Endothelial cell of umbilical vein (primary cell): Measurements from ENCODE around the gene JAG2. TPM values are rescaled to one million over a fixed set of nuclear protein-coding genes. Genes with fewer than 3 reads are reported as not detected.

Source experiments
- BruUV-seq: library from RNA; stranded (reverse); fragments of 400-500 nt; replicated peaks from 2 replicates; lab custom pipeline; 2021; lab: Mats Ljungman, UMichigan
- CTCF ChIA-PET: fragments of 300-600, 350-600 bp; sonication (Branson Sonifier 250); formaldehyde crosslinking; loops from one replicate; lab custom pipeline; 2021; ENCODE audit warnings: antibody characterized with exemption, inconsistent platforms; lab: Charles Lee
- POLR2A ChIA-PET: fragments of 300-600, 350-600 bp; sonication (Branson Sonifier 250); formaldehyde crosslinking; loops from one replicate; lab custom pipeline; 2021; ENCODE audit warnings: antibody characterized with exemption, inconsistent platforms; lab: Charles Lee
- DNase-seq: peaks from one replicate; pipeline ENCODE4 v3.0.0-alpha.2; 2011; ENCODE audit warnings: low read depth, low spot score
- FAIRE-seq: peaks from 2 replicates; lab custom pipeline; 2011; peaks lifted over from hg19 to GRCh38; lab: Jason Lieb, UNC
- H2AFZ ChIP-seq: 2 replicates; pipeline ENCODE4 v1.6.0; 2012; ENCODE audit warnings: low read depth, low read length, control low read depth, inconsistent platforms
- H3K27ac ChIP-seq: 2 replicates; pipeline ENCODE4 v1.5.1; 2011; ENCODE audit warnings: low read depth, mild to moderate bottlenecking, control low read depth, low read length, moderate library complexity; ENCODE audit not compliant: insufficient read depth
- H3K27me3 ChIP-seq, 2 experiments: 2 replicates each; pipeline versions ENCODE4 v1.6.0 to v1.6.1; 2011; ENCODE audit warnings: low read length in 2 of 2, mixed read lengths in 1 of 2; ENCODE audit not compliant: control insufficient read depth in 2 of 2, insufficient read depth in 2 of 2
- H3K36me3 ChIP-seq, 2 experiments: 2 replicates in 1 of 2; 3 replicates in 1 of 2; pipeline ENCODE4 v1.5.1; 2011; ENCODE audit warnings: low read length in 2 of 2, mild to moderate bottlenecking in 1 of 2, moderate library complexity in 1 of 2; ENCODE audit not compliant: control insufficient read depth in 2 of 2, insufficient read depth in 2 of 2; ENCODE audit errors: extremely low read depth in 1 of 2
- H3K4me1 ChIP-seq: 3 replicates; pipeline ENCODE4 v1.5.1; 2011; ENCODE audit warnings: mild to moderate bottlenecking, low read length; ENCODE audit not compliant: control insufficient read depth, insufficient read depth; ENCODE audit errors: extremely low read depth
- H3K4me2 ChIP-seq: 2 replicates; pipeline ENCODE4 v1.6.1; 2011; ENCODE audit warnings: low read length, control low read depth, mixed read lengths; ENCODE audit not compliant: insufficient read depth
- H3K4me3 ChIP-seq, 3 experiments: fragments of 200-600 bp in 1 of 3; sonication (generic), shearing (Covaris generic) in 1 of 3; replicated peaks in 1 of 3; 2 replicates each; pipeline ENCODE4 v1.5.1; 2011 to 2016; ENCODE audit warnings: control low read depth in 3 of 3, low read length in 3 of 3, mild to moderate bottlenecking in 2 of 3, inconsistent platforms in 1 of 3, low read depth in 1 of 3, moderate library complexity in 1 of 3; ENCODE audit not compliant: insufficient read depth in 1 of 3
- H3K79me2 ChIP-seq: 2 replicates; pipeline ENCODE4 v1.6.0; 2012; ENCODE audit warnings: low read length, inconsistent platforms; ENCODE audit not compliant: control insufficient read depth, insufficient read depth
- H3K9ac ChIP-seq: replicated peaks from 2 replicates; pipeline ENCODE3; 2011; ENCODE audit warnings: low read length, control low read depth; ENCODE audit not compliant: insufficient read depth; ENCODE audit errors: extremely low read depth
- H3K9me1 ChIP-seq: replicated peaks from 3 replicates; pipeline ENCODE4 v1.6.0; 2011; ENCODE audit warnings: mild to moderate bottlenecking, low read length; ENCODE audit not compliant: control insufficient read depth, insufficient read depth; ENCODE audit errors: extremely low read depth
- H3K9me3 ChIP-seq: replicated peaks from 2 replicates; pipeline ENCODE4 v1.5.1; 2012; ENCODE audit warnings: low read length, inconsistent platforms; ENCODE audit not compliant: control insufficient read depth, insufficient read depth
- H4K20me1 ChIP-seq: replicated peaks from 2 replicates; pipeline ENCODE3; 2011; ENCODE audit warnings: mild to moderate bottlenecking, low read length; ENCODE audit not compliant: control insufficient read depth, insufficient read depth; ENCODE audit errors: extremely low read depth
- EZH2 ChIP-seq: IDR thresholded peaks from 2 replicates; pipeline ENCODE4 v1.6.1; 2012; ENCODE audit warnings: borderline replicate concordance, low read depth, mild to moderate bottlenecking, moderate library complexity, low read length, inconsistent platforms; ENCODE audit not compliant: severe bottlenecking
- FOS ChIP-seq: IDR thresholded peaks from 2 replicates; pipeline ENCODE4 v1.6.1; 2011; ENCODE audit warnings: mild to moderate bottlenecking, low read length, moderate library complexity, borderline replicate concordance; ENCODE audit not compliant: insufficient read depth
- GATA2 ChIP-seq: IDR thresholded peaks from 2 replicates; pipeline ENCODE4 v1.7.0; 2011; ENCODE audit warnings: low read depth, mild to moderate bottlenecking, moderate library complexity, mixed read lengths, low read length; ENCODE audit not compliant: insufficient read length, insufficient read depth
- JUN ChIP-seq: IDR thresholded peaks from 2 replicates; pipeline ENCODE4 v1.6.1; 2011; ENCODE audit warnings: borderline replicate concordance, low read depth; ENCODE audit not compliant: insufficient read length, insufficient read depth
- MYC ChIP-seq: IDR thresholded peaks from one replicate; pipeline ENCODE4 v1.6.1; 2011; ENCODE audit warnings: mild to moderate bottlenecking, low read depth, low read length
- POLR2A ChIP-seq: IDR thresholded peaks from 2 replicates; pipeline ENCODE4 v1.6.1; 2012; ENCODE audit warnings: low read depth, mild to moderate bottlenecking, control low read depth, low read length
- POLR2AphosphoS5 ChIP-seq: IDR thresholded peaks from 2 replicates; pipeline ENCODE4 v1.6.1; 2012; ENCODE audit warnings: low read depth, mild to moderate bottlenecking, control low read depth, low read length, moderate library complexity; ENCODE audit not compliant: insufficient read depth
- dilution Hi-C: fragments of 300-500 bp; cut with MboI; formaldehyde crosslinking; loops from one replicate; pipeline ENCODE4 v1.15.0; 2019; ENCODE audit warnings: low sequenced_read_pairs; ENCODE audit not compliant: extremely low pct_ligation_motif_present
- intact Hi-C: fragments of 100-400 bp; cut with micrococcal nuclease; formaldehyde crosslinking; loops from one replicate; pipeline ENCODE4 v1.10.0; 2022
- polyA plus RNA-seq, 4 experiments: library from polyadenylated mRNA; depleted of rRNA in 3 of 4; stranded (reverse) in 3 of 4; unstranded in 1 of 4; fragments of >200 nt; gene quantifications; 2 replicates each; pipeline versions ENCODE4 v1.2.1 to v1.2.3, GENCODE V29; 2011 to 2012; ENCODE audit warnings: missing spikeins in 1 of 4
- total RNA-seq: library from RNA; stranded (reverse); gene quantifications from 2 replicates; pipeline ENCODE4 v1.2.3, GENCODE V29; 2021
- TF ChIP-seq, protein P1 (sequence below): IDR thresholded peaks from 2 replicates; pipeline ENCODE4 v1.6.1; 2011; ENCODE audit not compliant: insufficient read depth, insufficient read length
- TF ChIP-seq, protein P2 (sequence below), 2 donors: IDR thresholded peaks; 1 replicate in 1 of 2; 2 replicates in 1 of 2; pipeline ENCODE4 v1.5.1; 2011; ENCODE audit warnings: low read length in 2 of 2, mild to moderate bottlenecking in 2 of 2, moderate library complexity in 2 of 2, control low read depth in 1 of 2, inconsistent platforms in 1 of 2, low read depth in 1 of 2; ENCODE audit not compliant: insufficient read depth in 1 of 2; ENCODE audit errors: extremely low read depth in 1 of 2

Gene JAG2
- total and polyA plus RNA-seq, 2 donors (not counting 3 experiments of a cell fraction or from before 2014, with no cell fraction given) = 105 to 128 TPM

DNA sequence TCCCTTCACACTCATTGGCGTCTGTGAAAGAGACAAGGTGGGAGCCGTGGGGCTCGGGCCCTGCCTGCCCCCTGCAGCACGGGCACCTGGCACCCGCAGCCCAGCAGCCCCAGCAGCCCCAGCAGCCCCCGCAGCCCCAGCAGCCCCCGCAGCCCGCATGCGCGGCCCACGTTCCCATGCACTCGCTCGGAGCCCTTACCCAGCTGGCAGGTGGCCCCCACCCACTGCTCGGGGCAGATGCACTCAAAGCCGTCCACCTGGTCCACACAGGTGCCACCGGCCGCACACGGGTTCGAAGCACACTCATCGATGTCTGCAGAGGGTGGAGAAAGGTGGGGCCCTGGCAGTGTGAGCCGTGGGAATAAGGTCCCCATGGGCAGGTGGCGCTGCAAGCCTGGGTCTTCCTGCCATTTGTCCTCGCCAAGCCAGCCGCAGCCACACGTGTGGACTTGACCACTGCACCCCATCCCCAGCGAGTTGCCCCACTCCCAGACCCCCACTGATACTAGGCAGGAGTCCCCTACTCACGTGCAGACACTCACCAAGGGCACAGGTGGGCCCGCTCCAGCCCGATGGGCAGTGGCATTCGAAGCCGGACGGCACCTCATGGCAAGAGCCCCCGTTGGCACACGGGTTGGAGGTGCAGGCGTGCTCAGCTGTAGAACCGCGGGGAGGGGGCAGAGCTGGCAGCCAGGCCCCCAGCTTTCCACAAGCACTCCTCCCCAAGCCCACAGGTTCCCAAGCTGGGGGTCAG lies 17.3 kb downstream of the JAG2 start:
- Histone ChIP-seq H2AFZ (no peak overlapping the region), H3K4me2 (no peak overlapping the region), H3K4me1 (no peaks in the 10 kb centered on the region), H3K27me3 (no peaks in the 10 kb centered on the region), H3K9me3 (no peaks in the 10 kb centered on the region), H3K9ac (no peak overlapping the region), H3K9me1 (no peaks in the 10 kb centered on the region), H3K27ac (no peak overlapping the region), H3K36me3 (peaks cover 9 to 50% of the 10 kb centered on the region in 2 experiments), H3K79me2 (no peaks in the 10 kb centered on the region), H4K20me1 (no peaks in the 10 kb centered on the region), H3K4me3 (no peak overlapping the region)
- BruUV-seq = TSS peak; percentile 24
- CTCF ChIA-PET = interaction anchor here (1.1 kb wide), 1 partner anchor 13 kb away, joined by 4 read pairs; no protein-coding TSS in a partner anchor
- FAIRE-seq = no peak
- no peak for DNase-seq
- POLR2A ChIA-PET = no interaction called here
- TF ChIP-seq, protein P1, sequence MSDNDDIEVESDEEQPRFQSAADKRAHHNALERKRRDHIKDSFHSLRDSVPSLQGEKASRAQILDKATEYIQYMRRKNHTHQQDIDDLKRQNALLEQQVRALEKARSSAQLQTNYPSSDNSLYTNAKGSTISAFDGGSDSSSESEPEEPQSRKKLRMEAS = no peak
- TF ChIP-seq JUN (no peak), GATA2 (no peak), FOS (no peak), POLR2A (no peak), POLR2AphosphoS5 (no peak), EZH2 (no peak), MYC (no peak)
- TF ChIP-seq, protein P2, sequence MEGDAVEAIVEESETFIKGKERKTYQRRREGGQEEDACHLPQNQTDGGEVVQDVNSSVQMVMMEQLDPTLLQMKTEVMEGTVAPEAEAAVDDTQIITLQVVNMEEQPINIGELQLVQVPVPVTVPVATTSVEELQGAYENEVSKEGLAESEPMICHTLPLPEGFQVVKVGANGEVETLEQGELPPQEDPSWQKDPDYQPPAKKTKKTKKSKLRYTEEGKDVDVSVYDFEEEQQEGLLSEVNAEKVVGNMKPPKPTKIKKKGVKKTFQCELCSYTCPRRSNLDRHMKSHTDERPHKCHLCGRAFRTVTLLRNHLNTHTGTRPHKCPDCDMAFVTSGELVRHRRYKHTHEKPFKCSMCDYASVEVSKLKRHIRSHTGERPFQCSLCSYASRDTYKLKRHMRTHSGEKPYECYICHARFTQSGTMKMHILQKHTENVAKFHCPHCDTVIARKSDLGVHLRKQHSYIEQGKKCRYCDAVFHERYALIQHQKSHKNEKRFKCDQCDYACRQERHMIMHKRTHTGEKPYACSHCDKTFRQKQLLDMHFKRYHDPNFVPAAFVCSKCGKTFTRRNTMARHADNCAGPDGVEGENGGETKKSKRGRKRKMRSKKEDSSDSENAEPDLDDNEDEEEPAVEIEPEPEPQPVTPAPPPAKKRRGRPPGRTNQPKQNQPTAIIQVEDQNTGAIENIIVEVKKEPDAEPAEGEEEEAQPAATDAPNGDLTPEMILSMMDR (IDR thresholded peaks at IDR 0.05; ENCODE audit: extremely low read depth in 1 of 2, insufficient read depth in 1 of 2, low read depth in 1 of 2, low read length in 2 of 2) = no peak
- dilution Hi-C loops (no loop called here), intact Hi-C loops (no loop called here)
